ENCODE measurements around the gene EFCAB6. TPM values are rescaled to one million over a fixed set of nuclear protein-coding genes. Genes with fewer than 3 reads are reported as not detected.

Gene EFCAB6
- total and polyA plus RNA-seq, 5 donors from 2014 or later, result 0.18 to 0.77 (median 0.30) TPM; not detected in 2

DNA sequence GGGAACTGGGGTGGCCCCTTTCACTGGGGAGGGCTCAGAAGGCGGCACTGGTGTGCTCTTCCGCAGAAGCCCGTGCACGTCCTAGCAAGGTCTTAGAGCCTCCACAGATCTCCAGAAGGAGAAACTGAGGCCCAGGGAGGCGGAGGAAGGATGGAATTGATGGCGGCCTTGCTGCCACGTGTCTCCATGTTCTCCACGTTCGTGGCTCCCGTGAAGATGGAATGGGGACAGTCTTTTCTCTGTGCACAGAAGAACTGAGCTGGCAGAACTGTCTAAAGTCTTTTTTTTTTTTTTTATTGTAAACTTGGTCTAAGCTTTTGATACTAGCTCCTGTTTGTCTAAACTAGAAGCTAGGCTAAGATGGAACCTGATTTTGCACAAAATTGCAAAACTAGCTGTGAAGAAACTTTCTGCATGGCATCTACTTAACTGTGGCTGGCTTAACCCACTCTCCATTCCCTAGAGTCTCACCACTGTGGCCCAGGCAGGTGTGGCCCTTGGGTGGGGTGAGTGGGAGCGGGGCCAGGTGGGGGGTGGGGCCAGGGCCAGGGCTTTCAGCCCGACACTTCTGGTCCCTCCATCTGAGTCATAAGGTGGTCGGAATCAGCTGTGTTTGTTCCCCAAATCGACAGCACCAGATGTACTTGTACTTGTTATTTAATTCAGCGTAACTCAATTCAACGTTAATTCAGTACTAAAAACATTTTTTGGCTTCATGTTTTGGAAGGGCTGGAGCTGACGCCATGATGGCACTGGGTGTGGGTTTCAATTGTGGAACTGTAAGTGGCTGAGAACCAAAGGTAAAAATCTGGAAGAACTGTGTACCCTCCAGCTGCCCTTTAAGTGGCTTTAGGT is 279.6 kb downstream of the EFCAB6 start:
- ATAC-seq (ENCODE audit: low read depth in 2 of 2) (no peak), DNase-seq (no peak)
- no peak overlapping the region for H3K27ac ChIP-seq (ENCODE audit: insufficient read depth, low read length, poor library complexity, severe bottlenecking)
- no peaks in the 10 kb centered on the region for H3K36me3 Mint-ChIP-seq
- H3K4me1 Mint-ChIP-seq, result no peaks in the 10 kb centered on the region
- H3K4me3 Mint-ChIP-seq, result no peak overlapping the region
- H3K4me1 ChIP-seq (ENCODE audit: control insufficient read depth, insufficient read depth, low read length, poor library complexity, severe bottlenecking), result no peaks in the 10 kb centered on the region
- H3K27me3 ChIP-seq (ENCODE audit: control insufficient read depth, insufficient read depth, low read length), result no peaks in the 10 kb centered on the region
- no peak overlapping the region for H3K27ac Mint-ChIP-seq
- peaks cover 4% of the 10 kb centered on the region for H3K27me3 Mint-ChIP-seq
- H3K4me3 ChIP-seq (ENCODE audit: low read depth, low read length), result no peak overlapping the region
- H3K9me3 Mint-ChIP-seq, result peaks cover 0 to 2% (median 0%) of the 10 kb centered on the region in 7 donors
- H3K9me3 ChIP-seq (ENCODE audit: control insufficient read depth in 2 of 2, low read length in 2 of 2), result no peaks in the 10 kb centered on the region
- no peaks in the 10 kb centered on the region for H3K36me3 ChIP-seq (ENCODE audit: control insufficient read depth, insufficient read depth, low read length)

- Histone ChIP-seq H3K36me3 (ENCODE audit: control insufficient read depth, insufficient read depth, low read length) (no peaks in the 10 kb centered on the region), H3K27ac (ENCODE audit: insufficient read depth, low read length, poor library complexity, severe bottlenecking) (no peak overlapping the region), H3K4me1 (ENCODE audit: control insufficient read depth, insufficient read depth, low read length, poor library complexity, severe bottlenecking) (no peaks in the 10 kb centered on the region), H3K4me3 (ENCODE audit: low read depth, low read length) (no peak overlapping the region), H3K27me3 (ENCODE audit: control insufficient read depth, insufficient read depth, low read length) (no peaks in the 10 kb centered on the region), H3K9me3 (ENCODE audit: control insufficient read depth in 2 of 2, low read length in 2 of 2) (no peaks in the 10 kb centered on the region)
- H3K4me3 Mint-ChIP-seq, result no peak overlapping the region
- H3K36me3 Mint-ChIP-seq, result no peaks in the 10 kb centered on the region
- no peak for DNase-seq
- H3K27ac Mint-ChIP-seq, result no peak overlapping the region
- no peak for ATAC-seq (ENCODE audit: low read depth in 2 of 2)
- no peaks in the 10 kb centered on the region for H3K9me3 Mint-ChIP-seq
- H3K27me3 Mint-ChIP-seq, result peaks cover 4% of the 10 kb centered on the region
- H3K4me1 Mint-ChIP-seq, result no peaks in the 10 kb centered on the region
Measured at GRCh38 chr22:43531651-43532050, 280.5 kb downstream of the EFCAB6 start.

DNA sequence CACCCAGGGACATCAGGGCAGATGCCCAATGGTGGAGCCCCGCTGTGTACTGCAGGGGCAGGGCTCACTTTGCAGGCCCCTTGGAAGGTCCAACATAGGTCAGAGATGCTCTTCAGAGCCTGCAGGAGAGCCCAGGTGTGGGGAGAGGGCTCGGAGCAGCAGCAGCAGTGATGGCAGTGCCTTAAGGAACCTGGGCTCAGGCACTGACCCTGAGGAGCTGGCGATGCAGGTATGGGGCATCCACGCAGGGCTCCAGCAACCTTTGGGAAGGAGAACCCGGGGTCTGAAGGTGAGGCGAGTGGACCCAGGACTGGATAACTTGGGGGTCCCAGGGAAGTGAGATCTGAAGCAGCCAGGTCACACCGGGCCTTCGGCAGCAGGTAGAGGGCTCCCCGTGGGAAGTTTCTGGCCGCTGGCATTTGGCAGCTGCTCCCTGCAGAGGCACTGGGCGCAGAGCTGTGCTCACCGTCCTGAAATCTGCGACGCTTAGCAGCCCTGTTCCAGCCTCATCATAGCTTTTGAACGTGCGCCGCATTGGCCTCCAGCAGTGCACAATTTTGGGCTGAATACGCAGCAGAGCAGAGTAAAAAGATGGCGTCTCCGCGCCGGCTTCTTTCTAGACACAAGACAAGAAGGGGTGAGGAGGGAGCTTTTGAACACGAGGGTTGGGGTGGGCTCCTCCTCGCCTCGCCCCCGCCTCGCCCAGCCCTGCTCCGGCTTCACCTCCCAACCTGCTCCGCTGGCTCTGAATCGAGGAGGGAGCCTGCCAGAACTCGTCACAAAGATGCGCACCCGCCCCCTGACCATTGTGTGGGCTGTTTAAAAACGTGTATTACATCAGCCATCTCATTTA is 281.5 kb downstream of the EFCAB6 start:
- Mint-ChIP-seq H3K9me3 (no peaks in the 10 kb centered on the region), H3K4me3 (no peak overlapping the region), H3K36me3 (no peaks in the 10 kb centered on the region), H3K4me1 (no peaks in the 10 kb centered on the region), H3K27me3 (peaks cover 4% of the 10 kb centered on the region), H3K27ac (no peak overlapping the region)
- Histone ChIP-seq H3K9me3 (ENCODE audit: control insufficient read depth in 2 of 2, low read length in 2 of 2) (no peaks in the 10 kb centered on the region), H3K27me3 (ENCODE audit: control insufficient read depth, insufficient read depth, low read length) (no peaks in the 10 kb centered on the region), H3K4me3 (ENCODE audit: low read depth, low read length) (no peak overlapping the region), H3K4me1 (ENCODE audit: control insufficient read depth, insufficient read depth, low read length, poor library complexity, severe bottlenecking) (no peaks in the 10 kb centered on the region), H3K36me3 (ENCODE audit: control insufficient read depth, insufficient read depth, low read length) (no peaks in the 10 kb centered on the region), H3K27ac (ENCODE audit: insufficient read depth, low read length, poor library complexity, severe bottlenecking) (no peak overlapping the region)
- no peak for DNase-seq
- no peak for ATAC-seq (ENCODE audit: low read depth in 2 of 2)

GRCh38 chr22:43529934-43530333 is 282.2 kb downstream of the EFCAB6 start:
- no peaks in the 10 kb centered on the region for H3K27me3 ChIP-seq (ENCODE audit: control insufficient read depth, insufficient read depth, low read length)
- H3K27ac ChIP-seq (ENCODE audit: insufficient read depth, low read length, poor library complexity, severe bottlenecking), result no peak overlapping the region
- no peaks in the 10 kb centered on the region for H3K9me3 ChIP-seq (ENCODE audit: control insufficient read depth in 2 of 2, low read length in 2 of 2)
- no peaks in the 10 kb centered on the region for H3K36me3 Mint-ChIP-seq
- H3K36me3 ChIP-seq (ENCODE audit: control insufficient read depth, insufficient read depth, low read length), result no peaks in the 10 kb centered on the region
- no peak overlapping the region for H3K4me3 ChIP-seq (ENCODE audit: low read depth, low read length)
- H3K27ac Mint-ChIP-seq, result no peak overlapping the region
- no peaks in the 10 kb centered on the region for H3K4me1 Mint-ChIP-seq
- H3K27me3 Mint-ChIP-seq, result peaks cover 4% of the 10 kb centered on the region
- H3K4me1 ChIP-seq (ENCODE audit: control insufficient read depth, insufficient read depth, low read length, poor library complexity, severe bottlenecking), result no peaks in the 10 kb centered on the region
- ATAC-seq (ENCODE audit: low read depth in 2 of 2) (no peak), DNase-seq (no peak)
- no peaks in the 10 kb centered on the region for H3K9me3 Mint-ChIP-seq
- no peak overlapping the region for H3K4me3 Mint-ChIP-seq

DNA sequence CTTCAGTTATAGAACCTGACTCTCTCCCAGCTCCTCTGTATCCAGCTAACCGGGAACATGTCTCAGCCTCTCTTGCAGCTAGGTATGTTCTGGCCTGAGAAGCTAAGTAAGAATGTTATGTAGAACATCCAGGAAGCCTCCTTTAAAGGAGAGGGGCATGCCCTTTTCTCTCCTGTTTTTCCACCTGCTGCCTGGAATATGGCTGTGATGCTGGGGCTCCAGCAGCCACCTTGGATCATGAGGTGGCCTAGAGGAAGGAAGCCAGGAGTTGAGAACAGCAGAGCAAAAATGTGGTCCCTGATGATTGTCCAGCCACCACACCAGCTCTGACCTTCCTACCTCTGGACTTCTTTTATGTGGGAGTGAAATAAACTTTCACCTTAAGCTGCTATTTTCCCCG is 282.6 kb downstream of the EFCAB6 start:
- H3K27me3 Mint-ChIP-seq, result peaks cover 4% of the 10 kb centered on the region
- H3K36me3 Mint-ChIP-seq, result no peaks in the 10 kb centered on the region
- Histone ChIP-seq H3K36me3 (ENCODE audit: control insufficient read depth, insufficient read depth, low read length) (no peaks in the 10 kb centered on the region), H3K27ac (ENCODE audit: insufficient read depth, low read length, poor library complexity, severe bottlenecking) (no peak overlapping the region), H3K4me1 (ENCODE audit: control insufficient read depth, insufficient read depth, low read length, poor library complexity, severe bottlenecking) (no peaks in the 10 kb centered on the region), H3K9me3 (ENCODE audit: control insufficient read depth in 2 of 2, low read length in 2 of 2) (no peaks in the 10 kb centered on the region), H3K27me3 (ENCODE audit: control insufficient read depth, insufficient read depth, low read length) (no peaks in the 10 kb centered on the region), H3K4me3 (ENCODE audit: low read depth, low read length) (no peak overlapping the region)
- H3K4me1 Mint-ChIP-seq, result no peaks in the 10 kb centered on the region
- H3K27ac Mint-ChIP-seq, result no peak overlapping the region
- no peak for DNase-seq
- no peaks in the 10 kb centered on the region for H3K9me3 Mint-ChIP-seq
- no peak for ATAC-seq (ENCODE audit: low read depth in 2 of 2)
- no peak overlapping the region for H3K4me3 Mint-ChIP-seq

- Histone ChIP-seq H3K9me3 (ENCODE audit: control insufficient read depth in 2 of 2, low read length in 2 of 2) (no peaks in the 10 kb centered on the region), H3K4me1 (ENCODE audit: control insufficient read depth, insufficient read depth, low read length, poor library complexity, severe bottlenecking) (no peaks in the 10 kb centered on the region), H3K27ac (ENCODE audit: insufficient read depth, low read length, poor library complexity, severe bottlenecking) (no peak overlapping the region), H3K36me3 (ENCODE audit: control insufficient read depth, insufficient read depth, low read length) (no peaks in the 10 kb centered on the region), H3K4me3 (ENCODE audit: low read depth, low read length) (no peak overlapping the region), H3K27me3 (ENCODE audit: control insufficient read depth, insufficient read depth, low read length) (no peaks in the 10 kb centered on the region)
- Mint-ChIP-seq H3K27me3 (peaks cover 4% of the 10 kb centered on the region), H3K36me3 (no peaks in the 10 kb centered on the region), H3K9me3 (no peaks in the 10 kb centered on the region), H3K27ac (no peak overlapping the region), H3K4me3 (no peak overlapping the region), H3K4me1 (no peaks in the 10 kb centered on the region)
- peak in 1 of 3 donors; percentile 10 for DNase-seq
- no peak for ATAC-seq (ENCODE audit: low read depth in 2 of 2)
Measured at GRCh38 chr22:43528601-43529360, 283.3 kb downstream of the EFCAB6 start.

- Mint-ChIP-seq H3K27ac (peak overlapping the region in 1 of 3 donors; percentile 52), H3K27me3 (peaks cover 4% of the 10 kb centered on the region), H3K4me1 (peaks cover 0 to 5% (median 0%) of the 10 kb centered on the region in 4 donors), H3K4me3 (no peak overlapping the region), H3K36me3 (no peaks in the 10 kb centered on the region), H3K9me3 (no peaks in the 10 kb centered on the region)
- Histone ChIP-seq H3K27ac (ENCODE audit: insufficient read depth, low read length, poor library complexity, severe bottlenecking) (no peak overlapping the region), H3K27me3 (ENCODE audit: control insufficient read depth, insufficient read depth, low read length) (no peaks in the 10 kb centered on the region), H3K36me3 (ENCODE audit: control insufficient read depth, insufficient read depth, low read length) (no peaks in the 10 kb centered on the region), H3K9me3 (ENCODE audit: control insufficient read depth in 2 of 2, low read length in 2 of 2) (no peaks in the 10 kb centered on the region), H3K4me3 (ENCODE audit: low read depth, low read length) (no peak overlapping the region), H3K4me1 (ENCODE audit: control insufficient read depth, insufficient read depth, low read length, poor library complexity, severe bottlenecking) (no peaks in the 10 kb centered on the region)
- no peak for DNase-seq
- no peak for ATAC-seq (ENCODE audit: low read depth in 2 of 2)
Measured at GRCh38 chr22:43526946-43527345, 285.2 kb downstream of the EFCAB6 start.

Measured in CD4-positive, CD25-positive, alpha-beta regulatory T cell (primary cell).